Caco-2 (cell line): ENCODE results near the gene FAM174B. TPM values are rescaled to one million over a fixed set of nuclear protein-coding genes. Genes with fewer than 3 reads are reported as not detected.

Experiments used
- Bru-seq: library from RNA; stranded (reverse); fragments of 400-500 nt; gene quantifications from one replicate; lab custom pipeline; 2021; lab: Mats Ljungman, UMichigan
- BruChase-seq, 2 experiments: library from RNA; stranded (reverse); fragments of 400-500 nt; gene quantifications; one replicate each; lab custom pipeline; 2021; lab: Mats Ljungman, UMichigan
- BruUV-seq: library from RNA; stranded (reverse); fragments of 400-500 nt; replicated peaks from 2 replicates; lab custom pipeline; 2021; lab: Mats Ljungman, UMichigan
- CTCF ChIA-PET: fragments of 300-600 bp; sonication (Branson Sonifier 250); formaldehyde crosslinking; loops from one replicate; lab custom pipeline; 2022; ENCODE audit warnings: antibody characterized with exemption; lab: Charles Lee
- POLR2A ChIA-PET: fragments of 300-600 bp; sonication (Branson Sonifier 250); formaldehyde crosslinking; loops from one replicate; lab custom pipeline; 2022; ENCODE audit warnings: antibody characterized with exemption; lab: Charles Lee
- DNase-seq, 2 experiments: peaks; one replicate each; pipeline versions ENCODE4 v3.0.0 to v3.0.0-alpha.2; 2020 to 2022
- H3K27me3 ChIP-seq: replicated peaks from 2 replicates; pipeline ENCODE4 v1.6.0; 2011; ENCODE audit warnings: low read length; ENCODE audit not compliant: control insufficient read depth, insufficient read depth
- H3K36me3 ChIP-seq: 2 replicates; pipeline ENCODE4 v1.5.1; 2011; ENCODE audit warnings: low read length; ENCODE audit not compliant: control insufficient read depth, insufficient read depth
- H3K4me1 ChIP-seq: fragments of 250-450 bp; sonication (Bioruptor Pico); 2 replicates; pipeline ENCODE4 v1.5.1; 2020; ENCODE audit warnings: mild to moderate bottlenecking
- H3K4me3 ChIP-seq: 2 replicates; pipeline ENCODE4 v1.5.1; 2011; ENCODE audit warnings: low read depth, mild to moderate bottlenecking, control low read depth, low read length
- H3K9me3 ChIP-seq: fragments of 250-450 bp; sonication (Bioruptor Pico); 2 replicates; pipeline ENCODE4 v1.5.1; 2020; ENCODE audit warnings: mild to moderate bottlenecking, moderate library complexity
- H3K27ac Mint-ChIP-seq: one replicate; pipeline ENCODE4 v1.8.0; 2022; ENCODE audit warnings: mixed read lengths; ENCODE audit not compliant: unreplicated experiment
- H3K27me3 Mint-ChIP-seq: one replicate; pipeline ENCODE4 v1.8.0; 2022; ENCODE audit warnings: mixed read lengths; ENCODE audit not compliant: insufficient read depth, unreplicated experiment
- H3K36me3 Mint-ChIP-seq: one replicate; pipeline ENCODE4 v1.8.0; 2022; ENCODE audit warnings: mild to moderate bottlenecking, mixed read lengths; ENCODE audit not compliant: insufficient read depth, unreplicated experiment
- H3K4me1 Mint-ChIP-seq: one replicate; pipeline ENCODE4 v1.8.0; 2022; ENCODE audit warnings: low read depth, mixed read lengths; ENCODE audit not compliant: unreplicated experiment
- H3K4me3 Mint-ChIP-seq: one replicate; pipeline ENCODE4 v1.8.0; 2022; ENCODE audit warnings: mild to moderate bottlenecking, moderate library complexity, mixed read lengths; ENCODE audit not compliant: unreplicated experiment
- H3K9me3 Mint-ChIP-seq: one replicate; pipeline ENCODE4 v1.8.0; 2022; ENCODE audit warnings: mixed read lengths; ENCODE audit not compliant: unreplicated experiment
- CTCF ChIP-seq, 2 experiments: fragments of 200-600 bp in 1 of 2; IDR thresholded peaks; 1 replicate in 1 of 2; 2 replicates in 1 of 2; pipeline versions ENCODE4 v1.5.1 to v1.8.0; 2011 to 2022; ENCODE audit warnings: antibody characterized with exemption in 1 of 2, control low read depth in 1 of 2, inconsistent platforms in 1 of 2, low read depth in 1 of 2, low read length in 1 of 2, mild to moderate bottlenecking in 1 of 2, moderate library complexity in 1 of 2; ENCODE audit not compliant: insufficient read depth in 1 of 2, severe bottlenecking in 1 of 2, unreplicated experiment in 1 of 2
- intact Hi-C: fragments of 100-400 bp; cut with micrococcal nuclease; formaldehyde crosslinking; loops from one replicate; pipeline ENCODE4 v1.10.0; 2022; ENCODE audit not compliant: unreplicated experiment
- long read RNA-seq: library from polyadenylated mRNA; stranded (forward); transcript quantifications from one replicate; pipeline ENCODE4 v2.0.0, GENCODE V29; 2022
- total RNA-seq: library from RNA; stranded (reverse); gene quantifications from 2 replicates; pipeline ENCODE4 v1.2.3, GENCODE V29; 2022

The FAM174B gene
- total RNA-seq (79.4 and 87.5 TPM in 2 replicates), Bru-seq, nascent RNA (percentile 83 among the genes with signal in this experiment), BruChase-seq, experiment 1, labeled RNA remaining after a 2-hour chase (percentile 82 among the genes with signal in this experiment), BruChase-seq, experiment 2, labeled RNA remaining after a 6-hour chase (percentile 72 among the genes with signal in this experiment)
- long read RNA-seq, transcript FAM174B-201 (3 exons, 2,792 nt), result major isoform, 136 of 178 reads
- long read RNA-seq, partial matches to known transcripts, result 0 of 178 reads
- long read RNA-seq, other reads (novel, unspliced or antisense), result 38 of 178 reads

- Mint-ChIP-seq H3K4me1 (peaks cover 33% of the 10 kb centered on the region), H3K4me3 (peak within 1 kb of the TSS; percentile 89), H3K36me3 (peaks cover 32% of the 10 kb centered on the region), H3K9me3 (no peaks in the 10 kb centered on the region), H3K27ac (peak within 1 kb of the TSS; percentile 85), H3K27me3 (no peaks in the 10 kb centered on the region)
- POLR2A ChIA-PET, result interaction anchor here (1.1 to 1.7 kb wide), 2 partner anchors 12 to 14 kb away, joined by 3 to 6 read pairs; no protein-coding TSS in a partner anchor
- H3K36me3 ChIP-seq, result peaks cover 6% of the 10 kb centered on the region
- DNase-seq, result peak in 1 of 2 experiments; percentile 69
- H3K27me3 ChIP-seq, result no peaks in the 10 kb centered on the region
- intact Hi-C loops, result loop anchor here (2.0 kb wide), 1 partner anchor 39 kb away; no protein-coding TSS in a partner anchor
- H3K9me3 ChIP-seq, result 0 out of 2 replicates have a peak, but pooled peaks cover 2% of the 10 kb centered on the region
- BruUV-seq, result no TSS peak
- peaks cover 59% of the 10 kb centered on the region for H3K4me1 ChIP-seq
- peak within 1 kb of the TSS; percentile 86 for H3K4me3 ChIP-seq
- CTCF ChIA-PET, result interaction anchor here (0.6 to 1.1 kb wide), 4 partner anchors 9 to 43 kb away, joined by 3 to 5 read pairs (median 3); no protein-coding TSS in a partner anchor
- no peak for TF ChIP-seq CTCF (IDR thresholded peaks at IDR 0.05; ENCODE audit: insufficient read depth in 1 of 2, low read depth in 1 of 2, low read length in 1 of 2, severe bottlenecking in 1 of 2, unreplicated experiment in 1 of 2)
Observed at GRCh38 chr15:92655178-92655995, at the start of gene FAM174B. Gene FAM174B, minus strand, starts transcription at chr15:92655775.

DNA sequence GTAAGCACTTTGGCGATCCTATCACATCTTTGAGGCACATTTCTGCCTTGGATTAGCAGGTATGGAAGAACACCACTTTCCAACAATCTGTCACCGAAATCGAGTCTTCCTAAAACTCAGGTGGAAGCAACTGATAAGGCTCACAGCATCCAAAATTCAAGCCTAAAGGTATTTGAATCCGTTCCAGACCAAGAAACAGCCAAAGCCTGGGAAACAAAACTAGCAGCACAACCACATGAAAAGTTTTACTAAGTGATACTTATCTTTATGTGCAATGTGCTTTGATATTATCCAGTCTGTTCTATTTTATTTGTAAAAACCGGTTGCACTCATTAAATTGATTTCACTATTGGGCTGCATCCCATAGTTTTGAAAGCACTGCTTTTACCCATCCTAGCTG lies 40.5 kb upstream of the FAM174B start:
- Histone ChIP-seq H3K4me3 (no peak overlapping the region), H3K4me1 (0 out of 2 replicates have a peak, but pooled peaks cover 4% of the 10 kb centered on the region), H3K9me3 (peaks cover 8% of the 10 kb centered on the region), H3K27me3 (no peaks in the 10 kb centered on the region), H3K36me3 (no peaks in the 10 kb centered on the region)
- no peak for TF ChIP-seq CTCF (IDR thresholded peaks at IDR 0.05; ENCODE audit: insufficient read depth in 1 of 2, low read depth in 1 of 2, low read length in 1 of 2, severe bottlenecking in 1 of 2, unreplicated experiment in 1 of 2)
- no peaks in the 10 kb centered on the region for H3K4me1 Mint-ChIP-seq
- no peaks in the 10 kb centered on the region for H3K9me3 Mint-ChIP-seq
- H3K36me3 Mint-ChIP-seq, result no peaks in the 10 kb centered on the region
- CTCF ChIA-PET, result no interaction called here
- H3K27ac Mint-ChIP-seq, result no peak overlapping the region
- intact Hi-C loops, result no loop called here
- H3K4me3 Mint-ChIP-seq, result no peak overlapping the region
- no TSS peak for BruUV-seq
- POLR2A ChIA-PET, result no interaction called here
- no peak for DNase-seq
- H3K27me3 Mint-ChIP-seq, result no peaks in the 10 kb centered on the region
